DND-41 (cell line): ENCODE results near the gene NDRG4.

ENCODE experiments used
- EZH2 ChIP-seq: IDR thresholded peaks from 3 replicates; pipeline ENCODE4 v1.6.1; 2012; ENCODE audit warnings: borderline replicate concordance, low read depth, mild to moderate bottlenecking, moderate library complexity, low read length, inconsistent platforms; ENCODE audit not compliant: severe bottlenecking
- TF ChIP-seq, protein P1 (sequence below): IDR thresholded peaks from 2 replicates; pipeline ENCODE4 v1.5.1; 2012; ENCODE audit warnings: borderline replicate concordance, low read length, moderate library complexity, mild to moderate bottlenecking; ENCODE audit not compliant: poor library complexity, severe bottlenecking; ENCODE audit errors: extremely low read depth

DNA sequence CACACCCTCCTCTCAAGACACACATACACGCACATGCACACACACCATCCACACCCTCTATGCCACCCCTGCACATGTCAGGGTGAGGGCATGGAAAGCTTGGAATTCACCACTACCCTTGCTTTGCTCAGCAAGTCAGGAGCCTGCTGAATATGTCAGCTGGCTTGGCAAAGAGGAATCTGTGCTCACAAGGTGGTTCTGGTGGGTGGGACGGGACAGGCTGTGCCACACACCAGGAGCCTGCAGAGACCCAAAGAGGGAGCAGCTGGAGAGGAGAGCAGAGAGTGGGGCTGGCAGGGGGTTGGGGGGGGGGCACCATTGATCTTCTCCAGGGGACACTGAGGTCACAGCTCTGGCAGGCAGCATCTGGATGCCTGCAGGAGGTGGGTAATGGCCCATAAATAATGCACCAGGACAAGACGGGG, 48.7 kb upstream of the NDRG4 start:
- no peak for TF ChIP-seq EZH2
- TF ChIP-seq, protein P1, sequence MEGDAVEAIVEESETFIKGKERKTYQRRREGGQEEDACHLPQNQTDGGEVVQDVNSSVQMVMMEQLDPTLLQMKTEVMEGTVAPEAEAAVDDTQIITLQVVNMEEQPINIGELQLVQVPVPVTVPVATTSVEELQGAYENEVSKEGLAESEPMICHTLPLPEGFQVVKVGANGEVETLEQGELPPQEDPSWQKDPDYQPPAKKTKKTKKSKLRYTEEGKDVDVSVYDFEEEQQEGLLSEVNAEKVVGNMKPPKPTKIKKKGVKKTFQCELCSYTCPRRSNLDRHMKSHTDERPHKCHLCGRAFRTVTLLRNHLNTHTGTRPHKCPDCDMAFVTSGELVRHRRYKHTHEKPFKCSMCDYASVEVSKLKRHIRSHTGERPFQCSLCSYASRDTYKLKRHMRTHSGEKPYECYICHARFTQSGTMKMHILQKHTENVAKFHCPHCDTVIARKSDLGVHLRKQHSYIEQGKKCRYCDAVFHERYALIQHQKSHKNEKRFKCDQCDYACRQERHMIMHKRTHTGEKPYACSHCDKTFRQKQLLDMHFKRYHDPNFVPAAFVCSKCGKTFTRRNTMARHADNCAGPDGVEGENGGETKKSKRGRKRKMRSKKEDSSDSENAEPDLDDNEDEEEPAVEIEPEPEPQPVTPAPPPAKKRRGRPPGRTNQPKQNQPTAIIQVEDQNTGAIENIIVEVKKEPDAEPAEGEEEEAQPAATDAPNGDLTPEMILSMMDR, result no peak
